SK-MEL-5 (cell line): ENCODE results near the gene DENND6A. TPM values are rescaled to one million over a fixed set of nuclear protein-coding genes. Genes with fewer than 3 reads are reported as not detected.
"Not testable (repeated sequence)": the region's sequence is repeated elsewhere in the genome, so short reads cannot be mapped to it uniquely, and the experiment has no call there.

Source experiments
- DNase-seq: peaks from one replicate; pipeline ENCODE4 v3.0.0-alpha.2; 2016; ENCODE audit warnings: low read depth, low spot score
- in situ Hi-C: cut with HindIII; loops from 2 replicates; pipeline ENCODE4 v1.10.0; 2016; ENCODE audit warnings: low sequenced_read_pairs, high pct_unique_total_duplicates, low pct_unique_long_range_greater_than_20kb
- total RNA-seq: library from RNA; depleted of rRNA; stranded (reverse); fragments of >200 nt; shearing (Covaris generic); gene quantifications from 2 replicates; pipeline ENCODE4 v1.2.3, GENCODE V29; 2014

DENND6A gene
- total RNA-seq, 1 experiment from 2014 or later = 27.0 TPM

- in situ Hi-C loops = no loop called here
- no peak for DNase-seq
Observed at GRCh38 chr3:57701781-57702180, 8.9 kb upstream of the DENND6A start.

GRCh38 chr3:57700737-57701136, 7.9 kb upstream of the DENND6A start:
- in situ Hi-C loops = no loop called here
- no peak for DNase-seq

GRCh38 chr3:57699591-57699990, 6.7 kb upstream of the DENND6A start:
- in situ Hi-C loops = no loop called here

GRCh38 chr3:57696801-57697321, 4.0 kb upstream of the DENND6A start:
- no peak for DNase-seq
- in situ Hi-C loops = no loop called here

More at GRCh38 chr3:57699591-57699990, 6.7 kb upstream of the DENND6A start:
- no peak for DNase-seq

GRCh38 chr3:57694146-57694545, 1.3 kb upstream of the DENND6A start:
- no peak for DNase-seq
- in situ Hi-C loops = no loop called here

GRCh38 chr3:57692133-57692395, 813 bp downstream of the DENND6A start:
- DNase-seq, in situ Hi-C loops: not testable (repeated sequence)

- no peak for DNase-seq
- in situ Hi-C loops = no loop called here
Observed at GRCh38 chr3:57691411-57692132, 1.3 kb downstream of the DENND6A start.

- in situ Hi-C loops = no loop called here
- DNase-seq = no peak
Observed at GRCh38 chr3:57689367-57690053, 3.4 kb downstream of the DENND6A start.

GRCh38 chr3:57688291-57688690, 4.6 kb downstream of the DENND6A start:
- in situ Hi-C loops = no loop called here
- DNase-seq = no peak

- no peak for DNase-seq
- in situ Hi-C loops = no loop called here
Observed at GRCh38 chr3:57683286-57683685, 9.6 kb downstream of the DENND6A start.

- DNase-seq = no peak
- in situ Hi-C loops = no loop called here
Observed at GRCh38 chr3:57682284-57682683, 10.6 kb downstream of the DENND6A start.

- no peak for DNase-seq
- in situ Hi-C loops = no loop called here
Observed at GRCh38 chr3:57681691-57682090, 11.2 kb downstream of the DENND6A start.

- in situ Hi-C loops = no loop called here
- no peak for DNase-seq
Observed at GRCh38 chr3:57680046-57680445, 12.8 kb downstream of the DENND6A start.

GRCh38 chr3:57675530-57675929, 17.3 kb downstream of the DENND6A start:
- in situ Hi-C loops = no loop called here
- DNase-seq = no peak

- no peak for DNase-seq
- in situ Hi-C loops = loop anchor here (25.0 kb wide), 1 partner anchor 164 kb away; no protein-coding TSS in a partner anchor
Observed at GRCh38 chr3:57673156-57673555, 19.7 kb downstream of the DENND6A start.

GRCh38 chr3:57670543-57670942, 22.3 kb downstream of the DENND6A start:
- in situ Hi-C loops = loop anchor here (25.0 kb wide), 1 partner anchor 167 kb away; no protein-coding TSS in a partner anchor
- no peak for DNase-seq

GRCh38 chr3:57661404-57661803, 31.5 kb downstream of the DENND6A start:
- in situ Hi-C loops = loop anchor here (25.0 kb wide), 1 partner anchor 176 kb away; no protein-coding TSS in a partner anchor
- DNase-seq = no peak

- DNase-seq = no peak
- in situ Hi-C loops = loop anchor here (25.0 kb wide), 1 partner anchor 177 kb away; no protein-coding TSS in a partner anchor
Observed at GRCh38 chr3:57659806-57660439, 33.0 kb downstream of the DENND6A start.
